ENCODE data around the gene RAD51AP2. TPM values are rescaled to one million over a fixed set of nuclear protein-coding genes. Genes with fewer than 3 reads are reported as not detected.

Gene RAD51AP2
- total and polyA plus RNA-seq, 2 of the 13 experiments (the other 11 are each of a cell fraction or from before 2014, with no cell fraction given) = 0.11 to 0.12 TPM

DNA sequence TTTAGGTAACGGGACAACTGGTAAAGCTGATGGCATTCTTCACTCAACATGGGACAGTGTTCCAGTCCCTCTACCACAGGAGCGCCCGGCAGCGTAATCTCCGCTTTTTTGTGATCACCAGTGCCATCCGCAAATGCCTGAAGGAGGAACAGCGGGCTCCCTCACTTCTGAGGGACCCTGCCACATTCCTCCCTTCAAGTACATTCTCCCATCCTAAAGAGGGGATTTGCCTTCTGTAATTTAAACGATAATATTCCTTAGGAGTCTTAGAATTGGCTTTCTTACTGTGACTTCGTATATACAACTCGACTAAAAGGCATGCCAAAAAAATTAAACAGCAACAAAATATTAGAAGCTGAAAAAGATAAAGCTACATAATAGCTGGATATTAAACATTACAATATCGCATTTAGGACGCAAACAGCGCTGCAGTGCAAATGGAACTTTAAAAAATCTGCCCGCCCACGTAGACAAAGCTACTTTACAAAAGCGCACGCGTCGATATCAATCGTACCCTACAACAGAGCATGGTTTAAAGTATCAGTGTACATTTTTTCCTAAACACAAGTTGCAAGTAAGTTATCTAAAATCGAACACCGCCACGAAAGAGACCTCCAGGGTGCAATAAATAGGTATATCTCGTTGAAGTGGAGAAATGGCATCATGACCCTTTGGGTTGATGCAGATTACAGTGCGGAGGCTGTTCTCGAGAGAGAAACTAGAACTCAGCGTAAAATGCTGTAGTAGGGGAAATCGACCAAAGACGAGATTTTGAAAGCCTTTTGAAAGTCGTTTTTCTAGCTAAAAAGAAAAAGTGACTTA, 20.0 kb upstream of the RAD51AP2 start (continued):
- TF ChIP-seq ZNF703 (CRISPR knock-in tag; IDR thresholded peaks at IDR 0.05; ENCODE audit: borderline replicate concordance) (no peak), TCF7 (IDR thresholded peaks at IDR 0.05; ENCODE audit: low read depth) (no peak), ZNF776 (CRISPR knock-in tag; IDR thresholded peaks at IDR 0.05) (no peak), ZNF567 (CRISPR knock-in tag; IDR thresholded peaks at IDR 0.05; ENCODE audit: borderline replicate concordance) (no peak), HMGA1 (CRISPR knock-in tag; conservative IDR thresholded peaks at IDR 0.05) (no peak), ZNF546 (CRISPR knock-in tag; conservative IDR thresholded peaks at IDR 0.05) (no peak), KIAA2018 (CRISPR knock-in tag; IDR thresholded peaks at IDR 0.05; ENCODE audit: borderline replicate concordance) (no peak), ZNF879 (CRISPR knock-in tag; IDR thresholded peaks at IDR 0.05) (0 out of 2 replicates have a peak, but pooled peaks have one; percentile 1), ZNF589 (CRISPR knock-in tag; conservative IDR thresholded peaks at IDR 0.05) (no peak), MAFK (conservative IDR thresholded peaks at IDR 0.05 in 1 of 2, IDR thresholded peaks at IDR 0.05 in 1 of 2; ENCODE audit: low read length in 2 of 2) (peak; percentile 56 to 73; a peak in 3 of 4 replicates), GATAD2A (CRISPR knock-in tag; IDR thresholded peaks at IDR 0.05) (no peak; the same call in 1 of the 2 replicates), CREB1 (IDR thresholded peaks at IDR 0.05) (no peak), CREB1 (CRISPR knock-in tag; IDR thresholded peaks at IDR 0.05) (no peak; the same call in 1 of the 2 replicates), ZNF619 (CRISPR knock-in tag; IDR thresholded peaks at IDR 0.05) (no peak), ZNF891 (CRISPR knock-in tag; IDR thresholded peaks at IDR 0.05) (no peak), REPIN1 (CRISPR knock-in tag; IDR thresholded peaks at IDR 0.05; ENCODE audit: borderline replicate concordance, low read depth) (no peak; the same call in 1 of the 2 replicates), RAD51 (IDR thresholded peaks at IDR 0.05; ENCODE audit: borderline replicate concordance) (no peak), SMARCC2 (IDR thresholded peaks at IDR 0.05) (no peak), STAG1 (CRISPR knock-in tag; IDR thresholded peaks at IDR 0.05) (no peak), ZNF672 (CRISPR knock-in tag; IDR thresholded peaks at IDR 0.05) (no peak)
- TF ChIP-seq, protein P1, sequence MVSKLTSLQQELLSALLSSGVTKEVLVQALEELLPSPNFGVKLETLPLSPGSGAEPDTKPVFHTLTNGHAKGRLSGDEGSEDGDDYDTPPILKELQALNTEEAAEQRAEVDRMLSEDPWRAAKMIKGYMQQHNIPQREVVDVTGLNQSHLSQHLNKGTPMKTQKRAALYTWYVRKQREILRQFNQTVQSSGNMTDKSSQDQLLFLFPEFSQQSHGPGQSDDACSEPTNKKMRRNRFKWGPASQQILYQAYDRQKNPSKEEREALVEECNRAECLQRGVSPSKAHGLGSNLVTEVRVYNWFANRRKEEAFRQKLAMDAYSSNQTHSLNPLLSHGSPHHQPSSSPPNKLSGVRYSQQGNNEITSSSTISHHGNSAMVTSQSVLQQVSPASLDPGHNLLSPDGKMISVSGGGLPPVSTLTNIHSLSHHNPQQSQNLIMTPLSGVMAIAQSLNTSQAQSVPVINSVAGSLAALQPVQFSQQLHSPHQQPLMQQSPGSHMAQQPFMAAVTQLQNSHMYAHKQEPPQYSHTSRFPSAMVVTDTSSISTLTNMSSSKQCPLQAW (CRISPR knock-in tag; IDR thresholded peaks at IDR 0.05) = no peak; the same call in 1 of the 2 replicates

All from HepG2 (cell line).